ENCODE data around the gene KIF4B. TPM values are rescaled to one million over a fixed set of nuclear protein-coding genes. Genes with fewer than 3 reads are reported as not detected.
"Not testable (repeated sequence)": the region's sequence is repeated elsewhere in the genome, so short reads cannot be mapped to it uniquely, and the experiment has no call there.

The KIF4B gene
- polyA plus RNA-seq, 1 of the 3 experiments (the other 2 are of a cell fraction) = 0.02 TPM

GRCh38 chr5:154999865-155000264, 13.7 kb upstream of the KIF4B start:
- 48% methylated on average over 3 of the region's 5 CpGs for WGBS (ENCODE audit: low lambda C conversion rate)
- Histone ChIP-seq H3K4me1 (ENCODE audit: control insufficient read depth in 1 of 2, insufficient read depth in 2 of 2, low read depth in 1 of 2, low read length in 1 of 2) (no peaks in the 10 kb centered on the region), H4K20me1 (ENCODE audit: insufficient read depth) (no peaks in the 10 kb centered on the region), H3K27ac (ENCODE audit: low read depth in 2 of 2, low read length in 1 of 2) (no peak overlapping the region), H3K9me2 (no peaks in the 10 kb centered on the region), H2AFZ (ENCODE audit: low read depth) (no peak overlapping the region), H3K9me3 (no peaks in the 10 kb centered on the region), H3K79me2 (ENCODE audit: insufficient read depth) (no peaks in the 10 kb centered on the region), H3K36me3 (replicated peaks in 1 of 2; ENCODE audit: control insufficient read depth in 1 of 2, insufficient read depth in 2 of 2, low read length in 1 of 2) (no peaks in the 10 kb centered on the region), H3K4me3 (ENCODE audit: low read depth in 2 of 2, low read length in 1 of 2) (no peak overlapping the region), H3K27me3 (ENCODE audit: insufficient read depth) (no peaks in the 10 kb centered on the region; the same call in 1 of the 2 replicates), H3F3A (replicated peaks; ENCODE audit: insufficient read depth) (no peaks in the 10 kb centered on the region), H3K9ac (no peak overlapping the region), H3K4me2 (no peak overlapping the region)
- TF ChIP-seq RFX5 (IDR thresholded peaks at IDR 0.05; ENCODE audit: low read length) (no peak), MAX (IDR thresholded peaks at IDR 0.05; ENCODE audit: low read depth) (no peak)
- TF ChIP-seq, protein P1, sequence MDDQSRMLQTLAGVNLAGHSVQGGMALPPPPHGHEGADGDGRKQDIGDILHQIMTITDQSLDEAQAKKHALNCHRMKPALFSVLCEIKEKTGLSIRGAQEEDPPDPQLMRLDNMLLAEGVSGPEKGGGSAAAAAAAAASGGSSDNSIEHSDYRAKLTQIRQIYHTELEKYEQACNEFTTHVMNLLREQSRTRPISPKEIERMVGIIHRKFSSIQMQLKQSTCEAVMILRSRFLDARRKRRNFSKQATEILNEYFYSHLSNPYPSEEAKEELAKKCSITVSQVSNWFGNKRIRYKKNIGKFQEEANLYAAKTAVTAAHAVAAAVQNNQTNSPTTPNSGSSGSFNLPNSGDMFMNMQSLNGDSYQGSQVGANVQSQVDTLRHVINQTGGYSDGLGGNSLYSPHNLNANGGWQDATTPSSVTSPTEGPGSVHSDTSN (IDR thresholded peaks at IDR 0.05) = no peak
- ChIA-PET POLR2A (no interaction called here), CTCF (no interaction called here)
- DNase-seq = no peak

- no peak overlapping the region for H3K9ac ChIP-seq
- no peaks in the 10 kb centered on the region for H3K4me1 ChIP-seq (ENCODE audit: control insufficient read depth in 1 of 2, insufficient read depth in 2 of 2, low read depth in 1 of 2, low read length in 1 of 2)
- H3K79me2 ChIP-seq (ENCODE audit: insufficient read depth) = no peaks in the 10 kb centered on the region
- no peaks in the 10 kb centered on the region for H3K9me3 ChIP-seq
- POLR2A ChIA-PET = no interaction called here
- WGBS (ENCODE audit: low lambda C conversion rate) = 54% methylated on average over 4 of the region's 4 CpGs
- H3F3A ChIP-seq (replicated peaks; ENCODE audit: insufficient read depth) = no peaks in the 10 kb centered on the region
- no peak overlapping the region for H2AFZ ChIP-seq (ENCODE audit: low read depth)
- no peak overlapping the region for H3K27ac ChIP-seq (ENCODE audit: low read depth in 2 of 2, low read length in 1 of 2)
- DNase-seq = no peak
- H3K4me2 ChIP-seq = no peak overlapping the region
- H3K4me3 ChIP-seq (ENCODE audit: low read depth in 2 of 2, low read length in 1 of 2) = no peak overlapping the region
- CTCF ChIA-PET = interaction anchor here (0.8 to 1.1 kb wide), 2 partner anchors 16 to 29 kb away, joined by 3 read pairs; no protein-coding TSS in a partner anchor
- no peaks in the 10 kb centered on the region for H3K9me2 ChIP-seq
- no peak for TF ChIP-seq FOSL2 (IDR thresholded peaks at IDR 0.05; ENCODE audit: borderline replicate concordance, low read depth)
- no peak for TF ChIP-seq EZH2phosphoT487 (IDR thresholded peaks at IDR 0.05; ENCODE audit: borderline replicate concordance, low read depth)
- no peak for TF ChIP-seq EP300 (IDR thresholded peaks at IDR 0.05; ENCODE audit: borderline replicate concordance in 1 of 2, low read depth in 1 of 2, low read length in 1 of 2)
- TF ChIP-seq CTCF (IDR thresholded peaks at IDR 0.05) = no peak
- no peaks in the 10 kb centered on the region for H3K36me3 ChIP-seq (replicated peaks in 1 of 2; ENCODE audit: control insufficient read depth in 1 of 2, insufficient read depth in 2 of 2, low read length in 1 of 2)
- no peaks in the 10 kb centered on the region for H3K27me3 ChIP-seq (ENCODE audit: insufficient read depth)
- H4K20me1 ChIP-seq (ENCODE audit: insufficient read depth) = no peaks in the 10 kb centered on the region
These were observed 12.0 kb upstream of the KIF4B start for GRCh38 chr5:155001523-155001922.

DNA sequence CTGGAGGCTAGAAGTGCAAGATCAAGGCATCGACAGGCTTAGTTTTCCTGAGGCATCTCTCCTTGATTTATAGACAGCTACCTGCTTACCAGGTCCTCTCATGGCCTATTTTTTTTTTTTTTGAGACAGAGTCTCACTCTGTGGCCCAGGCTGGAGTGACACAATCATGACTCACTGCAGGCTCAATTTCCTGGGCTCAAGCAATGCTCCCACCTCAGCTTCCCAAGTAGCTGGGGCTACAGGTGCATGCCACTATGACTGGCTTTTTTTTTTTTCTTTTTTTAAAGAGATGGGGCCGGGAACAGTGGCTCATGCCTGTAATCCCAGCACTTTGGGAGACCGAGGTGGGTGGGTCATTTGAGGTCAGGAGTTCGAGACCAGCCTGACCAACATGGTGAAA, 10.8 kb upstream of the KIF4B start:
- H3K27ac ChIP-seq (ENCODE audit: low read depth in 2 of 2, low read length in 1 of 2); H3K27me3 ChIP-seq (ENCODE audit: insufficient read depth); H3K4me3 ChIP-seq (ENCODE audit: low read depth in 2 of 2, low read length in 1 of 2); H4K20me1 ChIP-seq (ENCODE audit: insufficient read depth); H3K9ac ChIP-seq; H3K4me2 ChIP-seq; H3K9me3 ChIP-seq; H3F3A ChIP-seq (replicated peaks; ENCODE audit: insufficient read depth); H3K4me1 ChIP-seq (ENCODE audit: control insufficient read depth in 1 of 2, insufficient read depth in 2 of 2, low read depth in 1 of 2, low read length in 1 of 2); H3K79me2 ChIP-seq (ENCODE audit: insufficient read depth); H2AFZ ChIP-seq (ENCODE audit: low read depth); H3K36me3 ChIP-seq (replicated peaks in 1 of 2; ENCODE audit: control insufficient read depth in 1 of 2, insufficient read depth in 2 of 2, low read length in 1 of 2); H3K9me2 ChIP-seq; DNase-seq; POLR2A ChIA-PET: not testable (repeated sequence)
- CTCF ChIA-PET = interaction anchor here (1.1 kb wide), 1 partner anchor 30 kb away, joined by 3 read pairs; no protein-coding TSS in a partner anchor
- 30% methylated on average over 4 of the region's 4 CpGs for WGBS (ENCODE audit: low lambda C conversion rate)
